ENCODE measurements around the gene COL5A3.

COL5A3 gene

GRCh38 chr19:10010939-10011338, 635 bp upstream of the COL5A3 start:
- DNase-seq (ENCODE audit: low spot score), result no peak

GRCh38 chr19:10009714-10010224, 535 bp downstream of the COL5A3 start:
- DNase-seq (ENCODE audit: low spot score), result no peak

DNA sequence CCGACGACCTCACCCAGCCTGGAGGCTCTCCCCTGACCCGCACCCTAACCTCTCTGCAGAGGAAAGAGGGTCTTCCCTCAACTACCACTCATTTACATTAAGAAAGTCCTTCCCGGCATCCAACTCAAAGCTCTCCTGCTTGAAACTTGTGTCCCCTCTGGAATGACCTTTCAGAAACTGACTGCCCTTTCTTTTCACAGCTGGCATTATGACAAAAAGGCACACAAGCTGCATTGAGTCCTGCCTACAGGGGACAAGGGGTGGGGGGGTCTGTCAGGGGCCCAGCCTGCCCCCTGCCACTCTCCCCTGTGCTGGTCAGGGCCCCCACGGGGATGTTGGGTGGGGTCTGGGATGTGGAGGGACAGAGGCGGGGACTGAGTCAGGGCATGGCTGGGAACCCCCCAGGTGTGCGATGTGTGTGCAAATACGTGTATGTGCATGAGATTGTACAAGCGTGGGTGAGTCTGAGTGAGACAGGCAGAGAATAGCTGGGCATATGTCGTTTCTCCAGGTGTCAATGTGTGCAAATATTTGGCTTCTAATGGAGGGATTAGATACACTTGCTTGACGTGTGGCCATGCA, 2.0 kb downstream of the COL5A3 start:
- no peak for DNase-seq (ENCODE audit: low spot score)

- no peak for DNase-seq (ENCODE audit: low spot score)
Measured at GRCh38 chr19:10007371-10008183, 2.7 kb downstream of the COL5A3 start.

GRCh38 chr19:10006752-10007323, 3.5 kb downstream of the COL5A3 start:
- DNase-seq (ENCODE audit: low spot score), result no peak

GRCh38 chr19:10006335-10006708, 4.0 kb downstream of the COL5A3 start:
- no peak for DNase-seq (ENCODE audit: low spot score)

DNA sequence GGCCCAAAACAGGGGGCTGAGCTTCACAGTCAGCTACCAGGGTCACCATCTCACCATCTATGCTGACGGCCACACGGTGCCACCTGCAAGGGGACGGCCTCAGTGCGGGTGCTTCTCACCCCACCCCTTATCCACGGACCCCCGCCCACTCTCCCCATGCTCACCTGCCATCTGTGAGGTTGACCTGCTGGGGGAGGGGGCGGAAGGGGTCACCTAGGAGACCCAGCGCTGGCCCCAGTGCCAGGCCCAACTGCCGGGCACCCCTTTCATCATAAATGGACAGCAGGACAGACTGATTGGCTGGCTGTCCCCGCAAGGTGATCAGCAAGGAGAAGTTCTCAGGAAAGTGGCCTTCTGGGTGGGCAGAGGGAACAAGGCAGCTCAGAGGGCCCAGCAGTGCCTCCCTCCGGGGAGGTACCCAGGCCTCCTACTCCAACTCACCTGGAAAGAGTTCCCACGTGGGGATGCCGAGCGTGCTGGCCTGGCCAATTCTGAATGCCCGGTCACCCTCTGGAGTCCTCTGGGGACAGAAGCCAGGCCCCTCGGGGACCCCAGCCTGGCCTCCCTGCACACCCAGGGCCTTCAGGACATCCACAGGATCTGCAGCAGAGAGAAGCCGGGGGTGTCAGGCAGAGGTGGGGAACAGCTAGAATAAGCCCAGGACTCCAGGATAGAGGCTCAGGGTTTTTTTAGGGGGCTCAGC, 4.5 kb downstream of the COL5A3 start:
- DNase-seq (ENCODE audit: low spot score), result no peak

DNA sequence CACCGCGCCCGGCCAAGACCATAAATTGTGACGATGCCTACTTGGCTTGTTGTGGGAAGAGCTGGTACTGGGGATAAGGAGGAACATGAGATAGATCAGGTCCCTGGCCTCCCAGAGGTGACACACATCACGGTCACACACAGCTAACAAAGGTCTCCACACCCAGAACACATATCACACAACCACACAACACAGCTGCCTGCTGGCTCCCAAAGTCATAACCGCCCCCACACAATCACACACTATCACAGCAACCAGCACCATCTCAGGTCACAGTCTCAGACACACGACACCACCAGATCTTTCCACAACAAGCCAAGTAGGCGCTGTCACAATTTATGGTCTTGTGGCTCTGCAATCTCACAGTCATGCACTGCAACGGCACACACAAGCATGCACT, 5.7 kb downstream of the COL5A3 start:
- DNase-seq (ENCODE audit: low spot score), result no peak

GRCh38 chr19:10003271-10003670, 7.0 kb downstream of the COL5A3 start:
- no peak for DNase-seq (ENCODE audit: low spot score)

GRCh38 chr19:10001899-10002298, 8.4 kb downstream of the COL5A3 start:
- DNase-seq (ENCODE audit: low spot score), result no peak

- DNase-seq (ENCODE audit: low spot score), result peak; percentile 52
Measured at GRCh38 chr19:10000171-10000826, 10.0 kb downstream of the COL5A3 start.

DNA sequence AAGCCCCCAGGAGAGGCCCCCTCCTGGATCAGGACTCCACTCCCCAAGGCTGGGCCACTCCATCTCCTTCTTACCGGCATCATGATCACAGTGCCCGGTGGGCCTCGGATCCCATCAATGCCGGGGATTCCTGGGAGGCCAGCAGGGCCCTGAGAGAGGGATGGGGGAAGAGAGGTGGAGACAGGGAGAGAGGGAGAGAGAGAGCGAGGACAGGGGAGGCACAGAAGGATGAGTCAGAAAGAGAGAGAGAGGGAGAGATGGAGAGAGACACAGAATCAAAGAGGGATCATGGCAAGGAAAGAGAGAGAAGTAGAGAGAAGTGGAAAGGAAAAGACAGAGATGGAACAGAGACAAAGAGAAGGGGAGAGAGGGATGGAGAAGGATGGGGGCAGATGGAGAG, 13.8 kb downstream of the COL5A3 start:
- no peak for DNase-seq (ENCODE audit: low spot score)

DNA sequence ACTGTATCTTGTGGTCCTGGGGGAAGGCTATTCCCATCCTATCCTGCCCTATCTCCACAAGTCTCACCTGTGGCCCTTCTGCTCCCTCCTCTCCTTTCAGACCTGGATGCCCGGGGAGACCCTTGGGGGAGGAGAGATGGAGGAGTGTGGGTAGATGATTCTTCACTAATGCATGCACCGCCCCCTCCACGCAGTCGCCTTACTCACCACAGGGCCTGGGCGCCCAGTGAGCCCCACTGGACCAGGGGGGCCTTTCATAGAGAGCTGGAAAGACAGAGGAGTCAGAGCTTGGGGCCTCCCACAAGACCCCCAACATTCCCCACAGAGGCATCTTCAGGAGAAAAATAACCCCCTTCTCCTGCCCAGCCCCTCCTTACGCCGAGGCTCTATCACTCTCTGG, 14.3 kb downstream of the COL5A3 start:
- no peak for DNase-seq (ENCODE audit: low spot score)

GRCh38 chr19:9995084-9995483, 15.2 kb downstream of the COL5A3 start:
- DNase-seq (ENCODE audit: low spot score), result no peak

- DNase-seq (ENCODE audit: low spot score), result no peak
Measured at GRCh38 chr19:9991425-9992191, 18.7 kb downstream of the COL5A3 start.

- no peak for DNase-seq (ENCODE audit: low spot score)
Measured at GRCh38 chr19:9989504-9989903, 20.8 kb downstream of the COL5A3 start.

DNA sequence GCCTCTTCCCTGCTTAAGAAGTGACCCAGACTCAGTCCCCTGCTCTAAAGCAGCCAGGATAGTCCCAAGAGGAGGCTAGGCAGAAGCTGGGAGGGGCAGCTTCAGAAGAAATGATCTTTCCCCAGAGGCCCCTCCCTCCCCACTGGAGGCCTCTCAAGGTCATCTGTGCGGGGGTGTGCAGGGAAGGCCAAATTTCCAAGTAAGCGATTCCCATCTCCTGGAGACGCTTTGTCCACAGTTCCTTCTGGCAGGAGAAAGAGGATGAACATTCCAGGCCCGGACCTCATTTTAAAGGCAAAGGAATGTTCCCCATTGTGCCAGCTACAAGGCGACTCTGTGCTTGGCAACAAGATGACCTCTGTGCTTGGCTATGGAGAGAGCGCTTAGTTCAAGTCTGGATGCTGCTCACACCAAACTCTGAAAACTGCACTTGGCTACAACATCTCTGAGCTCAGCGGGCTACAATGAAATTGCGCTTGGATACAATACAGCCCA, 23.5 kb downstream of the COL5A3 start:
- DNase-seq (ENCODE audit: low spot score), result no peak

DNA sequence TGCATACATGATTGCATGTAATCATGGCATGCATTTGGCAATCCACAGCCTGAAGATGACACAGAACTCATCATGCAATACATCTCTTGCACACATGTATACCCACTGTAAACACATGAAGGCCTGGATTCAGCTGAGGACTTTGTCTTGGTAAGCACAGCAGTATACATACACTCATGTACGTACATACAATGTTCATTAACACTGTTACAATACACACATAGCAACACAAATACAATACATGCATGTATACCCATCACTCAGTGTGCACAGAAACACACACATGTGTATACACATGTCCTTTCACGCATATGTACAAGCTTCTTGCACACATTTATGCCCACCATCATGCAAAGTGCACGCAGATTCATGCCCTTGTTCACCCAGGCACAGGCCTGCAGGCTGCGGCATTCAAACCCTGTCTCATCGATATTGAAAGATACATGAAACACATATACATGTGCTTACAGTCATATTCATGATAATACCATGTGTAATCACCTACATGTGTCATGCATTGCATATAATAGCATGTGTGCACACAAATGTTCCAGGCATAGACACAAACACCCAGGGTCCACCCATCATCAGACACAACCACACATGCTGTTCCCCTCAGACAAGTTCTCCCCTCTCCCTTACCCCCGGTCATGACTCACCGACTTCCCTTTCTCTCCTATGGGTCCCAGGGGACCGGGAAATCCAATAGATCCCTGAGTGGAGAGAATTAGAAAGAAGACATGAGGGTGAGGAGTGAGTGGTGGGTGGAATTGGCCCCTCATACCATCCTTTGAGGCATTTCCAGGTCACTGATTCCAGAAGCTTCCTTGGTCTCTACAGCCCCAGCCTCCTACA, 28.7 kb downstream of the COL5A3 start:
- DNase-seq (ENCODE audit: low spot score), result no peak

GRCh38 chr19:9972103-9972502, 38.2 kb downstream of the COL5A3 start:
- no peak for DNase-seq (ENCODE audit: low spot score)
